Activated CD4-positive, alpha-beta memory T cell treated with anti-CD3 and anti-CD28 coated beads, Interleukin-2, amount 10 ng/mL, durations not matched to agents 7 days and 5 days (primary cell): Measurements from ENCODE around the gene MAP3K2. TPM values are rescaled to one million over a fixed set of nuclear protein-coding genes. Genes with fewer than 3 reads are reported as not detected.

ENCODE experiments used
- CTCF ChIA-PET: fragments of 350-600 bp; sonication (Branson Sonifier 250); formaldehyde crosslinking; loops from one replicate; lab custom pipeline; 2021; ENCODE audit warnings: antibody characterized with exemption, inconsistent platforms; lab: Charles Lee
- POLR2A ChIA-PET: fragments of 350-600 bp; sonication (Branson Sonifier 250); formaldehyde crosslinking; loops from one replicate; lab custom pipeline; 2021; ENCODE audit warnings: antibody characterized with exemption; lab: Charles Lee
- DNase-seq: peaks from one replicate; pipeline ENCODE4 v3.0.0-alpha.2; 2020
- H3K27ac Mint-ChIP-seq: one replicate; pipeline ENCODE4 v1.8.0; 2021; ENCODE audit warnings: mild to moderate bottlenecking, mixed read lengths
- H3K27me3 Mint-ChIP-seq: one replicate; pipeline ENCODE4 v1.8.0; 2021; ENCODE audit warnings: mixed read lengths
- H3K36me3 Mint-ChIP-seq: one replicate; pipeline ENCODE4 v1.8.0; 2021; ENCODE audit warnings: low read depth, mixed read lengths
- H3K4me1 Mint-ChIP-seq: one replicate; pipeline ENCODE4 v1.8.0; 2021; ENCODE audit warnings: mixed read lengths
- H3K4me3 Mint-ChIP-seq: one replicate; pipeline ENCODE4 v1.8.0; 2021; ENCODE audit warnings: mild to moderate bottlenecking, mixed read lengths
- H3K9me3 Mint-ChIP-seq: one replicate; pipeline ENCODE4 v1.8.0; 2021; ENCODE audit warnings: mixed read lengths
- total RNA-seq, 2 experiments: library from RNA; stranded (reverse); gene quantifications; one replicate each; pipeline ENCODE4 v1.2.3, GENCODE V29; 2021

MAP3K2 gene
- total RNA-seq, 2 experiments from 2014 or later, result 56.2 to 59.6 TPM

DNA sequence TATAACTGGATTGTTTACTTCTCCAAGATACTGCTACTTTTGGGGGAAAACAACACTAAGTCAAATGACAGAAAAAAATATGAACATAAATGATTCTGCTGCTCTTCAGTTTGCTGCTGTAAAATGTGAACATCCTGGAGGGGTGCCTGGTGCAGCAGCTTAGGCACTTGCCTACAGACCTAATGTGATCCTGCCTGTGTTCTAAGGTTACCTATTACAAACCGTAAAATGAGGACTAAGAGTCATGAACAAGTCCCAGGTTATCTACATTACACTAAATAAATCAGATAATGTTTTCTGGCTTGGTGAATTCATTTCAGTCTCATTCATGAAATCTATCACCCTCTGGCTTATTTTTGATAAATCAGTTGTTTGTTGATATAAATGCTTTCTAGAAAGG, 55.4 kb downstream of the MAP3K2 start:
- Mint-ChIP-seq H3K9me3 (no peaks in the 10 kb centered on the region), H3K36me3 (peaks cover 25% of the 10 kb centered on the region), H3K27me3 (no peaks in the 10 kb centered on the region), H3K4me3 (no peak overlapping the region), H3K27ac (no peak overlapping the region), H3K4me1 (no peaks in the 10 kb centered on the region)
- DNase-seq, result no peak
- POLR2A ChIA-PET, result no interaction called here
- CTCF ChIA-PET, result no interaction called here

DNA sequence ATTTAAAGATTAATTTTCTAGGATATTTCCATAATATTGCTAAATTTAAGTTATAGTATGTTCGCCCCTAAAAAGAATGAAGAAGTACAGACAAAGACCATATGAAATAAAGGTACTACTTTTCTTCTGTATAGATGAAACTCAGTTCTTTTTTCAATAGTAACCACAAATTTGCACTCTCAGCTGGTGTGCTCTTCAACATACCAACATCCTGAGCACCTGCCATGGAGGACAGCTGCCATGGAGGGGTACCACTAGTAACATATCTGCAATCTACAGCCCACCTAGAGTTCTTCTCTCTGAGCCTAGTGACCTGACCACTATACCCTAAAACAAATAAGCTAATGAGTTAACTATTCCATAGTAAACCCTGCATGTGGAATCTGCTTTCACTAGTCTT, 57.0 kb downstream of the MAP3K2 start:
- ChIA-PET POLR2A (no interaction called here), CTCF (no interaction called here)
- DNase-seq, result no peak
- Mint-ChIP-seq H3K4me1 (no peaks in the 10 kb centered on the region), H3K9me3 (no peaks in the 10 kb centered on the region), H3K4me3 (no peak overlapping the region), H3K27me3 (no peaks in the 10 kb centered on the region), H3K27ac (no peak overlapping the region), H3K36me3 (peaks cover 22% of the 10 kb centered on the region)

- ChIA-PET POLR2A (no interaction called here), CTCF (interaction anchor here (1.0 kb wide), 1 partner anchor 153 kb away, joined by 4 read pairs; no protein-coding TSS in a partner anchor)
- no peak overlapping the region for H3K27ac Mint-ChIP-seq
- DNase-seq, result no peak
- no peaks in the 10 kb centered on the region for H3K27me3 Mint-ChIP-seq
- no peaks in the 10 kb centered on the region for H3K9me3 Mint-ChIP-seq
- no peak overlapping the region for H3K4me3 Mint-ChIP-seq
- H3K4me1 Mint-ChIP-seq, result no peaks in the 10 kb centered on the region
- H3K36me3 Mint-ChIP-seq, result peaks cover 34% of the 10 kb centered on the region
These were observed 61.4 kb downstream of the MAP3K2 start for GRCh38 chr2:127326289-127326945.

DNA sequence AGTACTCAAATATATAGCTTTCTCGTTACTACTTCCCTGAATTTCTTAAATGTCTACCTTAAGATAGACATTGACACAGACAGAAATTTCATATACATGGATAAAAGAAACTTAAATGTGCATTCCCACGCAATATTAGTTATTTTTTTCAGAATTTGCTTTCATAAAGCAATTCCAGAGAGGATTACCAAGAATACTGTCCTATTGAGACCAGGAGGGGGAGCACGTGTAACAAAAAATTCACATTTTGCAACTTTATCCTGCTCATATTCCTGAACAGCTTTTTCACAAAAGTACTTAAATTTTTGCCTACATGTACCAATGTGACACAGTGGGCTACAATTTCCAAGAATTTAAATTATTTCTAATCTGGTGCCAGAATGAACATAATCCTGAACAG, 63.1 kb downstream of the MAP3K2 start:
- Mint-ChIP-seq H3K27ac (no peak overlapping the region), H3K9me3 (peaks cover 8% of the 10 kb centered on the region), H3K27me3 (no peaks in the 10 kb centered on the region), H3K36me3 (peaks cover 45% of the 10 kb centered on the region), H3K4me3 (no peak overlapping the region), H3K4me1 (peaks cover 2% of the 10 kb centered on the region)
- ChIA-PET POLR2A (no interaction called here), CTCF (interaction anchor here (0.7 to 2.6 kb wide), 4 partner anchors 54 to 325 kb away, joined by 3 to 20 read pairs (median 4); no protein-coding TSS in a partner anchor)
- no peak for DNase-seq

- H3K36me3 Mint-ChIP-seq, result peaks cover 56% of the 10 kb centered on the region
- peaks cover 2% of the 10 kb centered on the region for H3K4me1 Mint-ChIP-seq
- POLR2A ChIA-PET, result no interaction called here
- H3K27me3 Mint-ChIP-seq, result no peaks in the 10 kb centered on the region
- CTCF ChIA-PET, result no interaction called here
- no peak overlapping the region for H3K4me3 Mint-ChIP-seq
- no peak for DNase-seq
- peaks cover 8% of the 10 kb centered on the region for H3K9me3 Mint-ChIP-seq
- H3K27ac Mint-ChIP-seq, result no peak overlapping the region
These were observed 66.5 kb downstream of the MAP3K2 start for GRCh38 chr2:127321303-127321702.

GRCh38 chr2:127320586-127321275, 67.0 kb downstream of the MAP3K2 start:
- Mint-ChIP-seq H3K4me3 (no peak overlapping the region), H3K27ac (no peak overlapping the region), H3K27me3 (no peaks in the 10 kb centered on the region), H3K36me3 (peaks cover 56% of the 10 kb centered on the region), H3K9me3 (peaks cover 8% of the 10 kb centered on the region), H3K4me1 (peaks cover 2% of the 10 kb centered on the region)
- POLR2A ChIA-PET, result no interaction called here
- CTCF ChIA-PET, result no interaction called here
- no peak for DNase-seq

DNA sequence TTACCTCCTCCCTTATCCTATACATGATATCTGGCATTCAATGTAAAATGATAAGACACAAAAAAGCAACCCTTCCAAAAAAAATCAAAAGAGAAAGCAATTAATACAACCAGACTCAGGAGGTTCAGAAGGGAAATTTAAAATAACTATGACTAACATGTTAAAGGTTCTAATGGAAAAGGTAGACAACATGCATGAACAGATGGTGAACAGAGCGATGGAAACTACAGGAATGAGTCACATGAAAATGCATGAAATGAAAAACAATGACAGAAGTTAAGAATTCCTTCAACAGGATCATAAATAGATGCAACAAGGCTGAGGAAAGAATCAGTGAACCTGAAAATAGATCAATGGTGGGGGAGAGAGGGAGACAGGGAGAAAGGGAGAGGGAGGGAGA, 67.7 kb downstream of the MAP3K2 start:
- Mint-ChIP-seq H3K27me3 (no peaks in the 10 kb centered on the region), H3K9me3 (peaks cover 8% of the 10 kb centered on the region), H3K27ac (no peak overlapping the region), H3K4me3 (no peak overlapping the region), H3K4me1 (peaks cover 2% of the 10 kb centered on the region), H3K36me3 (peaks cover 56% of the 10 kb centered on the region)
- no peak for DNase-seq
- POLR2A ChIA-PET, result no interaction called here
- CTCF ChIA-PET, result interaction anchor here (0.7 kb wide), 1 partner anchor 382 kb away, joined by 4 read pairs; no protein-coding TSS in a partner anchor

GRCh38 chr2:127314193-127314988, 73.4 kb downstream of the MAP3K2 start:
- ChIA-PET CTCF (no interaction called here), POLR2A (interaction anchor here (1.2 kb wide), 1 partner anchor 21 kb away, joined by 4 read pairs; the partner anchor contains the start of gene ERCC3)
- no peak overlapping the region for H3K27ac Mint-ChIP-seq
- H3K27me3 Mint-ChIP-seq, result no peaks in the 10 kb centered on the region
- peaks cover 32% of the 10 kb centered on the region for H3K36me3 Mint-ChIP-seq
- H3K9me3 Mint-ChIP-seq, result no peaks in the 10 kb centered on the region
- H3K4me1 Mint-ChIP-seq, result no peaks in the 10 kb centered on the region
- no peak overlapping the region for H3K4me3 Mint-ChIP-seq
- DNase-seq, result no peak

DNA sequence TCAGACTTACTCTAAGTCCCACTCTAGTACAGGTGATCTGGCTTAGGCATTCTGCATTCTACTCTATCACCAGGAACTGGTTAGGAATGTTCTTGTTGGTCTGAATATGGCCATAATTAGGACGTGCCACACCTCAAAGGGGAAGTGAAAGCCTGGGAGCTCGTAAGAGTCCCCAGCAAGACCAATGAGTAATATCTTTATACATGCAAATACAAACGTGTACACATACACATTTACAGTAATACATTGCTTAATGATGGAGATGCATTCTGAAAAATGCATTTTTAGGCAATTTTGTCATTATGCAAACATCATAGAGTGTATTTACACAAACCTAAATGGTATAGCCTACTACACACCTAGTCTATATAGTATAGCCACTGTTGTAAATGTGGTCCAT, 74.4 kb downstream of the MAP3K2 start:
- DNase-seq, result no peak
- Mint-ChIP-seq H3K27ac (no peak overlapping the region), H3K4me3 (no peak overlapping the region), H3K27me3 (no peaks in the 10 kb centered on the region), H3K9me3 (no peaks in the 10 kb centered on the region), H3K4me1 (no peaks in the 10 kb centered on the region), H3K36me3 (peaks cover 31% of the 10 kb centered on the region)
- CTCF ChIA-PET, result no interaction called here
- POLR2A ChIA-PET, result interaction anchor here (1.2 kb wide), 1 partner anchor 20 kb away, joined by 4 read pairs; the partner anchor contains the start of gene ERCC3

DNA sequence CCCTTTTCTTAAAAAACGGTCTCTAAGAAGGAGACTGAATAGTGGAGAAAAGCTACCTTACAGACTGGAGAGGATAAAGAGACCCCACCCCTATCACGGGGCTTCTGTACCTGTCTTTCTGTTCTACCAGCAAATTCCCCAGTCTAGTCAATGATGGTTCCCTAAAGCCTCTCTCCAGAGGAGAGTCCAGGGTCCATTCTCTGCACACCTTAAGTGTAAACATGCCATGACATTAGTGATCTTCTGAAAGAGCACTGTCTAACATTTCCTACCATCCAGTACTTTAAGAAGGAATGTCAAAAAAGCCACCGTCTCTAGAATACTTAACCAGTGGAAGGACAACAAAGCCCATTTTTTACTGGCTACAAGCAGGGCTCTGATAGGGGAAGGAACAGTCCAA, 76.8 kb downstream of the MAP3K2 start:
- Mint-ChIP-seq H3K36me3 (peaks cover 33% of the 10 kb centered on the region), H3K9me3 (no peaks in the 10 kb centered on the region), H3K4me3 (no peak overlapping the region), H3K27ac (no peak overlapping the region), H3K4me1 (no peaks in the 10 kb centered on the region), H3K27me3 (no peaks in the 10 kb centered on the region)
- no peak for DNase-seq
- POLR2A ChIA-PET, result no interaction called here
- CTCF ChIA-PET, result no interaction called here

DNA sequence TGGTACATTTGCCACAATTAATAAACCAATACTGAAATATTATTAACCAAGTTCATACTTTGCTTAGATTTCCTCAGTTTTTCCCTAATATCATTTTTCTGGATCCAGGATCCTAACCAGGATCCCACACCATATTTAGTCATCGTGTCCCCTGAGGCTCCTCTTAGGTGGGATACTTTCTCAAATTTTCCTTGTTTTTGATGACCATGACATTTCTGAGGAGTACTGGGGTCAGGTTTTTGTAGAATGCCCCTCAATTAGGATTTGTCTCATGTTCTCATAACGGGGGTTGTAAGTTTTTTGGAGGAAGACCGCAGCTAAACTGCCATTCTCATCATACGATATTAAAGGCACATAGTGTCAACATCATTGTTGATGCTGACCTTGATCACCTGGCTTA, 78.3 kb downstream of the MAP3K2 start:
- peaks cover 33% of the 10 kb centered on the region for H3K36me3 Mint-ChIP-seq
- no peak overlapping the region for H3K4me3 Mint-ChIP-seq
- H3K9me3 Mint-ChIP-seq, result no peaks in the 10 kb centered on the region
- H3K4me1 Mint-ChIP-seq, result no peaks in the 10 kb centered on the region
- ChIA-PET POLR2A (interaction anchor here (1.1 kb wide), 1 partner anchor 16 kb away, joined by 3 read pairs; the partner anchor contains the start of gene ERCC3), CTCF (interaction anchor here (0.8 to 1.4 kb wide), 2 partner anchors 16 to 217 kb away, joined by 3 to 4 read pairs; partner anchors contain the start of genes ERCC3 and IWS1)
- no peak for DNase-seq
- H3K27ac Mint-ChIP-seq, result no peak overlapping the region
- no peaks in the 10 kb centered on the region for H3K27me3 Mint-ChIP-seq

DNA sequence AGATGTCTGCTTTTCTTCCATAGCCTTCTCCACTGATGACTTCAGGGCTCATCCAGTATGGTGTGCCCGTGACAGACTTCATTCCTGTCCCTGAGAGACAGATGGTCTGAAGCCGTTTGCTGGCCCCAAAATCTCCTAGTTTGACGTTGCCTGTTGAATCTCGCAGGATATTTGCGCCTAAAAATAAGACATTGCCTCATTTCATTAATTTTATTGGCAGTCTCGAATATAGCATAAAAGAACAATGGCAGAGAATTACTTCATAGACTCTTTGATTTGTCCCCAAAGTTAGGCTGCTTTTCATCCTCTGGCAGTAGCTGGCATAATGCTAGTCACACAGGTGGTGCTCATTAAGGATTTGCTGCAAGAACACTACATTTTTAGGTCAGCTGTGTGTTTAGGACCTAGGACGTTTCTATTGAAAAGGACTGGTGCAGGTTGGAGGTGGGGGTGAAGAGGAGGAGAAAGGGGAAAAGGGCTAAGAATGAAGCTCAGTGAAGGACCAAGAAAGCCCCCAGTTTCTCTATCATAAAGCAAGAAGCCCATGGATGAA, 79.1 kb downstream of the MAP3K2 start:
- Mint-ChIP-seq H3K9me3 (no peaks in the 10 kb centered on the region), H3K27me3 (no peaks in the 10 kb centered on the region), H3K4me3 (no peak overlapping the region), H3K27ac (no peak overlapping the region), H3K36me3 (peaks cover 28% of the 10 kb centered on the region), H3K4me1 (no peaks in the 10 kb centered on the region)
- DNase-seq, result no peak
- ChIA-PET CTCF (interaction anchor here (0.8 to 1.4 kb wide), 2 partner anchors 15 to 218 kb away, joined by 3 to 4 read pairs; partner anchors contain the start of genes ERCC3 and IWS1), POLR2A (interaction anchor here (1.1 kb wide), 1 partner anchor 15 kb away, joined by 3 read pairs; the partner anchor contains the start of gene ERCC3)
